Testis (tissue), 2 donors: ENCODE results near the gene PIGU.

Experiments
- POLR2A ChIP-seq: fragments of 450-650 bp; IDR thresholded peaks from one replicate; pipeline ENCODE4 v1.6.1; 2017; ENCODE audit warnings: antibody characterized with exemption, mild to moderate bottlenecking, moderate library complexity
- TF ChIP-seq, protein P1 (sequence below), 3 experiments: fragments of 450-650 bp in 2 of 3; fragments of 200-600 bp in 1 of 3; sonication (generic) in 1 of 3; IDR thresholded peaks; one replicate each; pipeline ENCODE4 v1.5.1; 2016 to 2019; ENCODE audit warnings: antibody characterized with exemption in 3 of 3, mild to moderate bottlenecking in 2 of 3, moderate library complexity in 1 of 3

DNA sequence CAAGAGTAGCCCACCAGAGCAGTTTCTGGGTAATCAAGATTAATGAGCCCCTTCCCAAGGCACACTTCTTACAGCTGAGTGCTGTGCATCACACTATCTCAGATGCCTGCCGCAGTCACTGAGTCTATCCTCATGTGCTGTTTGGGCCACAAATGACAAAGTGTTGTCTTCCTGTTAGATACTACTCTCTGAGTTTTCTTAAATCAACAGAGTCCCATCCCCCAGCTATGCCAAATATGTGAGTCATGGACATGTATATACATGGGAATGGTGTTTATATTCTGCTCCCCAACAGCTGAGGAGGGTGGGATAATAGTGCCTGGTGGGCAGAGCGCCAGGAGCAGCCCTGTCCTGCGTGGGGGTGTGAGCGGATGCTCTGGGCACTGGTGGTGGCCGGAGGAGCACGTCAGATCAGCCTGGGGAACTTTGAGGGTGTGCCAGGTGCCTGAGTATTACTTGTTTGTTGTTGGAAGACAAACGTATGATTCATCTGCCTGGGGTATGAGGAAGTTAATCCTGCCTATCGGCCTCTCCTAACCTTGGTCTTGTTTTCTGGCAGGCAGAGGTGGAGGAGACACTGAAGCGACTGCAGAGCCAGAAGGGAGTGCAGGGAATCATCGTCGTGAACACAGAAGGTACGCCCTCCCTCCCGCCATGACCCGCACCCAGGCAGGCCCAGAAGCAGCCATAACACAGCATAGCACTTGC lies 151.0 kb downstream of the PIGU start:
- TF ChIP-seq, protein P1, sequence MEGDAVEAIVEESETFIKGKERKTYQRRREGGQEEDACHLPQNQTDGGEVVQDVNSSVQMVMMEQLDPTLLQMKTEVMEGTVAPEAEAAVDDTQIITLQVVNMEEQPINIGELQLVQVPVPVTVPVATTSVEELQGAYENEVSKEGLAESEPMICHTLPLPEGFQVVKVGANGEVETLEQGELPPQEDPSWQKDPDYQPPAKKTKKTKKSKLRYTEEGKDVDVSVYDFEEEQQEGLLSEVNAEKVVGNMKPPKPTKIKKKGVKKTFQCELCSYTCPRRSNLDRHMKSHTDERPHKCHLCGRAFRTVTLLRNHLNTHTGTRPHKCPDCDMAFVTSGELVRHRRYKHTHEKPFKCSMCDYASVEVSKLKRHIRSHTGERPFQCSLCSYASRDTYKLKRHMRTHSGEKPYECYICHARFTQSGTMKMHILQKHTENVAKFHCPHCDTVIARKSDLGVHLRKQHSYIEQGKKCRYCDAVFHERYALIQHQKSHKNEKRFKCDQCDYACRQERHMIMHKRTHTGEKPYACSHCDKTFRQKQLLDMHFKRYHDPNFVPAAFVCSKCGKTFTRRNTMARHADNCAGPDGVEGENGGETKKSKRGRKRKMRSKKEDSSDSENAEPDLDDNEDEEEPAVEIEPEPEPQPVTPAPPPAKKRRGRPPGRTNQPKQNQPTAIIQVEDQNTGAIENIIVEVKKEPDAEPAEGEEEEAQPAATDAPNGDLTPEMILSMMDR (IDR thresholded peaks at IDR 0.05) = no peak
- TF ChIP-seq POLR2A = no peak
